HepG2 (cell line): ENCODE data around the gene RETREG2. TPM values are rescaled to one million over a fixed set of nuclear protein-coding genes. Genes with fewer than 3 reads are reported as not detected.

ENCODE experiments used
- ATAC-seq: fragments of 200-7000 bp; cut with Tn5 transposase; 3 replicates; pipeline ENCODE4 v1.9.1; 2020; ENCODE audit warnings: mild to moderate bottlenecking, moderate library complexity
- Bru-seq: library from RNA; stranded (reverse); fragments of 400-500 nt; gene quantifications from one replicate; lab custom pipeline; 2021; lab: Mats Ljungman, UMichigan
- BruChase-seq, 2 experiments: library from RNA; stranded (reverse); fragments of 400-500 nt; gene quantifications; one replicate each; lab custom pipeline; 2021; lab: Mats Ljungman, UMichigan
- BruUV-seq: library from RNA; stranded (reverse); fragments of 400-500 nt; replicated peaks from 2 replicates; lab custom pipeline; 2021; lab: Mats Ljungman, UMichigan
- CTCF ChIA-PET: fragments of 300-600 bp; formaldehyde crosslinking; extraction: SDS; loops from one replicate; lab custom pipeline; 2021; ENCODE audit warnings: low total read pairs, inconsistent platforms, low intra/inter-chr PET ratio; lab: Yijun Ruan, JAX
- POLR2A ChIA-PET: fragments of 350-600 bp; sonication (Branson Sonifier 250); formaldehyde crosslinking; loops from one replicate; lab custom pipeline; 2020; ENCODE audit warnings: antibody characterized with exemption, inconsistent platforms; lab: Yijun Ruan, JAX
- DNase-seq: peaks from one replicate; pipeline ENCODE4 v3.0.0-alpha.2; 2015; ENCODE audit warnings: low spot score
- FAIRE-seq: peaks from 3 replicates; lab custom pipeline; 2011; peaks lifted over from hg19 to GRCh38; lab: Jason Lieb, UNC
- H2AFZ ChIP-seq: one replicate; pipeline ENCODE4 v1.6.1; 2011; ENCODE audit warnings: low read length, inconsistent platforms
- H3K27ac ChIP-seq: fragments of 300-600 bp; 3 replicates; pipeline ENCODE4 v1.8.0; 2011; ENCODE audit warnings: mixed run types, mild to moderate bottlenecking, mixed read lengths, low read length, inconsistent platforms; ENCODE audit not compliant: insufficient read depth; ENCODE audit errors: extremely low read length
- H3K27me3 ChIP-seq, 2 experiments: fragments of 200-600 bp in 1 of 2; 2 replicates in 1 of 2; 3 replicates in 1 of 2; pipeline versions ENCODE4 v1.6.0 to v1.8.0; 2011; ENCODE audit warnings: low read length in 2 of 2, mild to moderate bottlenecking in 2 of 2, moderate library complexity in 2 of 2, inconsistent platforms in 1 of 2; ENCODE audit not compliant: insufficient read depth in 2 of 2, control insufficient read depth in 1 of 2
- H3K36me3 ChIP-seq, 2 experiments: fragments of 200-600 bp in 1 of 2; replicated peaks in 1 of 2; 2 replicates in 1 of 2; 3 replicates in 1 of 2; pipeline versions ENCODE4 v1.5.1 to v1.8.0; 2011; ENCODE audit warnings: low read length in 2 of 2, inconsistent platforms in 1 of 2; ENCODE audit not compliant: insufficient read depth in 2 of 2, control insufficient read depth in 1 of 2
- H3K4me1 ChIP-seq: 2 replicates; pipeline ENCODE4 v1.5.1; 2012; ENCODE audit warnings: low read length, inconsistent platforms; ENCODE audit not compliant: insufficient read depth
- H3K4me2 ChIP-seq: 2 replicates; pipeline ENCODE4 v1.6.0; 2011; ENCODE audit warnings: low read depth, low read length, inconsistent platforms
- H3K4me3 ChIP-seq, 3 experiments: fragments of 200-600 bp in 1 of 3; sonication (generic), shearing (Covaris generic) in 1 of 3; replicated peaks in 1 of 3; 2 replicates each; pipeline ENCODE4 v1.5.1; 2011 to 2016; ENCODE audit warnings: low read length in 3 of 3, inconsistent platforms in 2 of 3, low read depth in 2 of 3, mild to moderate bottlenecking in 2 of 3, control low read depth in 1 of 3, mixed read lengths in 1 of 3; ENCODE audit not compliant: insufficient read depth in 1 of 3
- H3K79me2 ChIP-seq: one replicate; pipeline ENCODE4 v1.6.1; 2011; ENCODE audit warnings: low read length, inconsistent platforms; ENCODE audit not compliant: insufficient read depth
- H3K9ac ChIP-seq: 2 replicates; pipeline ENCODE4 v1.6.0; 2011; ENCODE audit warnings: mild to moderate bottlenecking, low read depth, low read length, inconsistent platforms; ENCODE audit not compliant: insufficient read depth
- H3K9me3 ChIP-seq: 2 replicates; pipeline ENCODE4 v1.5.1; 2012; ENCODE audit warnings: mild to moderate bottlenecking, low read length
- H4K20me1 ChIP-seq: 2 replicates; pipeline ENCODE4 v1.6.0; 2011; ENCODE audit warnings: inconsistent platforms, mild to moderate bottlenecking, low read length, moderate library complexity; ENCODE audit not compliant: insufficient read depth
- EHMT2 ChIP-seq: fragments of 200-600 bp; sonication (generic); IDR thresholded peaks from 2 replicates; pipeline ENCODE4 v1.7.0; 2017; ENCODE audit warnings: antibody characterized with exemption, low read depth, low read length, borderline replicate concordance
- MED13 ChIP-seq: sonication (generic); formaldehyde crosslinking; IDR thresholded peaks from 2 replicates; pipeline ENCODE4 v1.5.0; 2020; ENCODE audit warnings: missing genetic modification reagents
- PHF5A ChIP-seq: IDR thresholded peaks from one replicate; pipeline ENCODE4 v1.6.1; 2018; ENCODE audit warnings: low read depth, missing genetic modification reagents; ENCODE audit not compliant: unreplicated experiment
- ZMYM4 ChIP-seq: sonication (generic); formaldehyde crosslinking; IDR thresholded peaks from 2 replicates; pipeline ENCODE4 v1.8.1; 2023; ENCODE audit warnings: mild to moderate bottlenecking, missing genetic modification reagents
- ZNF333 ChIP-seq: sonication (generic); formaldehyde crosslinking; IDR thresholded peaks from 2 replicates; pipeline ENCODE4 v1.4.0; 2020; ENCODE audit warnings: mild to moderate bottlenecking, missing genetic modification reagents, borderline replicate concordance
- ZNF619 ChIP-seq: sonication (generic); formaldehyde crosslinking; IDR thresholded peaks from 2 replicates; pipeline ENCODE4 v1.4.0; 2020; ENCODE audit warnings: mild to moderate bottlenecking, missing genetic modification reagents
- ZNF891 ChIP-seq: sonication (generic); formaldehyde crosslinking; IDR thresholded peaks from 2 replicates; pipeline ENCODE4 v1.5.0; 2020; ENCODE audit warnings: mild to moderate bottlenecking, missing genetic modification reagents
- ZSCAN12 ChIP-seq: sonication (generic); formaldehyde crosslinking; IDR thresholded peaks from 2 replicates; pipeline ENCODE4 v1.9.0; 2021; ENCODE audit warnings: mild to moderate bottlenecking, missing genetic modification reagents
- WGBS: methylation state at CpG from one replicate; pipeline ENCODE4 v1.1.6; 2017; ENCODE audit warnings: low lambda C conversion rate; 5-methylcytosine and 5-hydroxymethylcytosine counted together
- in situ Hi-C: cut with HindIII; loops from 2 replicates; pipeline ENCODE4 v1.10.0; 2017; ENCODE audit warnings: low pct_unique_long_range_greater_than_20kb; ENCODE audit not compliant: extremely low pct_ligation_motif_present
- intact Hi-C: fragments of 100-400 bp; cut with micrococcal nuclease; formaldehyde crosslinking; loops from one replicate; pipeline ENCODE4 v1.10.0; 2022; ENCODE audit not compliant: unreplicated experiment
- long read RNA-seq, 2 experiments: library from RNA in 1 of 2; library from polyadenylated mRNA in 1 of 2; stranded (forward) in 1 of 2; unstranded in 1 of 2; transcript quantifications; one replicate each; pipeline ENCODE4 v2.0.0, GENCODE V29; 2019 to 2022
- polyA minus RNA-seq, 3 experiments: library from RNA; depleted of rRNA, polyadenylated mRNA; stranded (reverse); fragments of >200 nt; gene quantifications; 2 replicates each; pipeline ENCODE4 v1.2.3, GENCODE V29; 2011; ENCODE audit warnings: low replicate concordance in 1 of 3
- polyA plus RNA-seq, 8 experiments: library from polyadenylated mRNA; depleted of rRNA in 3 of 8; stranded (reverse) in 7 of 8; unstranded in 1 of 8; fragments of >200 nt; fragmentation: Illumina TruSeq in 4 of 8; extraction: Trizol in 4 of 8; gene quantifications; 2 replicates each; pipeline versions ENCODE4 v1.2.1 to v1.2.3, GENCODE V29; 2011 to 2016; ENCODE audit warnings: low read depth in 4 of 8, missing spikeins in 1 of 8, mixed read lengths in 1 of 8; ENCODE audit not compliant: insufficient read depth in 1 of 8
- total RNA-seq, 5 experiments: library from RNA; depleted of rRNA; stranded (reverse); fragments of >200 nt; fragmentation: Illumina TruSeq; extraction: Trizol; gene quantifications; 2 replicates each; pipeline ENCODE4 v1.2.3, GENCODE V29; 2016; ENCODE audit warnings: low read depth in 1 of 5
- TF ChIP-seq, protein P1 (sequence below): sonication (generic); formaldehyde crosslinking; IDR thresholded peaks from 2 replicates; pipeline ENCODE4 v1.4.0; 2020; ENCODE audit warnings: missing genetic modification reagents
- TF ChIP-seq, protein P2 (sequence below): sonication (generic); formaldehyde crosslinking; IDR thresholded peaks from 2 replicates; pipeline ENCODE4 v1.8.1; 2023; ENCODE audit warnings: mild to moderate bottlenecking, missing genetic modification reagents

The RETREG2 gene, protein sequence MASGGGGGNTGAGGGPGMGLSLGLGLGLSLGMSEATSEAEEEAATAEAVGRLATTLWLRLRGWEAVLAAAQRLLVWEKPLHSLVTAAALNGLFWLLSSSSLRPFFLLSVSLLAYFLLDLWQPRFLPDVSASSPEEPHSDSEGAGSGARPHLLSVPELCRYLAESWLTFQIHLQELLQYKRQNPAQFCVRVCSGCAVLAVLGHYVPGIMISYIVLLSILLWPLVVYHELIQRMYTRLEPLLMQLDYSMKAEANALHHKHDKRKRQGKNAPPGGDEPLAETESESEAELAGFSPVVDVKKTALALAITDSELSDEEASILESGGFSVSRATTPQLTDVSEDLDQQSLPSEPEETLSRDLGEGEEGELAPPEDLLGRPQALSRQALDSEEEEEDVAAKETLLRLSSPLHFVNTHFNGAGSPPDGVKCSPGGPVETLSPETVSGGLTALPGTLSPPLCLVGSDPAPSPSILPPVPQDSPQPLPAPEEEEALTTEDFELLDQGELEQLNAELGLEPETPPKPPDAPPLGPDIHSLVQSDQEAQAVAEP
- total RNA-seq (2016; rRNA removed; fragmentation: Illumina TruSeq; extraction: Trizol) = 59.7 and 86.0 TPM in 2 replicates
- total RNA-seq (2016; cell fraction: cytosol; rRNA removed; fragmentation: Illumina TruSeq; extraction: Trizol; ENCODE audit: low read depth) = 29.5 and 34.8 TPM in 2 replicates
- total RNA-seq (2016; cell fraction: insoluble cytoplasmic fraction; rRNA removed; fragmentation: Illumina TruSeq; extraction: Trizol) = 56.6 and 88.6 TPM in 2 replicates
- 119 and 127 TPM in 2 replicates for total RNA-seq (2016; cell fraction: membrane; rRNA removed; fragmentation: Illumina TruSeq; extraction: Trizol)
- total RNA-seq (2016; cell fraction: nucleus; rRNA removed; fragmentation: Illumina TruSeq; extraction: Trizol) = 52.2 and 63.7 TPM in 2 replicates
- 134 and 137 TPM in 2 replicates for polyA plus RNA-seq (2011; rRNA removed)
- 145 and 149 TPM in 2 replicates for polyA plus RNA-seq (2011; cell fraction: cytosol; rRNA removed)
- 127 and 155 TPM in 2 replicates for polyA plus RNA-seq (2011; cell fraction: nucleus; rRNA removed)
- 82.7 and 89.2 TPM in 2 replicates for polyA plus RNA-seq (2012)
- polyA plus RNA-seq (2016; cell fraction: cytosol; fragmentation: Illumina TruSeq; extraction: Trizol; ENCODE audit: low read depth) = 47.5 and 51.2 TPM in 2 replicates
- 51.2 and 58.4 TPM in 2 replicates for polyA plus RNA-seq (2016; cell fraction: insoluble cytoplasmic fraction; fragmentation: Illumina TruSeq; extraction: Trizol; ENCODE audit: low read depth)
- polyA plus RNA-seq (2016; cell fraction: membrane; fragmentation: Illumina TruSeq; extraction: Trizol; ENCODE audit: low read depth) = 95.6 and 101 TPM in 2 replicates
- polyA plus RNA-seq (2016; cell fraction: nucleus; fragmentation: Illumina TruSeq; extraction: Trizol; ENCODE audit: insufficient read depth, low read depth) = 84.0 and 89.2 TPM in 2 replicates
- polyA minus RNA-seq (2011; rRNA and poly(A)+ RNA removed; ENCODE audit: low replicate concordance) = 148 and 315 TPM in 2 replicates
- 63.9 and 70.8 TPM in 2 replicates for polyA minus RNA-seq (2011; cell fraction: cytosol; rRNA and poly(A)+ RNA removed)
- polyA minus RNA-seq (2011; cell fraction: nucleus; rRNA and poly(A)+ RNA removed) = 91.3 and 97.2 TPM in 2 replicates
- Bru-seq, nascent RNA = percentile 89 among the genes with signal in this experiment
- BruChase-seq, experiment 1, labeled RNA remaining after a 6-hour chase = percentile 95 among the genes with signal in this experiment
- percentile 90 among the genes with signal in this experiment for BruChase-seq, experiment 2, labeled RNA remaining after a 2-hour chase
- long read RNA-seq, experiment 1, full-length matches to known transcripts = 2 of 38 reads
- long read RNA-seq, experiment 1, partial matches to known transcripts = 9 of 38 reads
- long read RNA-seq, experiment 1, other reads (novel, unspliced or antisense) = 27 of 38 reads
- long read RNA-seq, experiment 2, full-length matches to known transcripts = 81 of 226 reads
- long read RNA-seq, experiment 2, partial matches to known transcripts = 115 of 226 reads
- long read RNA-seq, experiment 2, other reads (novel, unspliced or antisense) = 30 of 226 reads

GRCh38 chr2:219177552-219178376 lies at the start of gene RETREG2:
TSS of gene RETREG2 (plus strand) at chr2:219178275. CDS start at chr2:219178353, 78 bp downstream.
- peak within 1 kb of the TSS; percentile 82 for H3K9ac ChIP-seq
- ChIA-PET POLR2A (interaction anchor here (1.4 to 10.4 kb wide), 9 partner anchors 9 to 176 kb away, joined by 3 to 227 read pairs (median 20); partner anchors contain the start of genes ABCB6, DNAJB2, GLB1L and STK16), CTCF (interaction anchor here (1.7 kb wide), 1 partner anchor 17 kb away, joined by 4 read pairs; the partner anchor contains the start of gene NHEJ1)
- peaks cover 34 to 56% of the 10 kb centered on the region in 2 experiments for H3K36me3 ChIP-seq
- DNase-seq = peak; percentile 93
- peaks cover 37% of the 10 kb centered on the region for H3K4me1 ChIP-seq
- FAIRE-seq = peak; percentile 93
- H2AFZ ChIP-seq = no peak within 1 kb of the TSS
- in situ Hi-C loops = no loop called here
- under 1% methylated on average over 42 of the region's 67 CpGs for WGBS
- peak within 1 kb of the TSS; percentile 90 for H3K27ac ChIP-seq
- peaks cover 26% of the 10 kb centered on the region for H3K79me2 ChIP-seq
- intact Hi-C loops = loop anchor here (1.0 to 2.0 kb wide), 3 partner anchors 31 to 121 kb away; partner anchors contain the start of gene ABCB6
- peak; percentile 83 for ATAC-seq
- BruUV-seq = TSS peak; percentile 61
- H3K27me3 ChIP-seq = no peaks in the 10 kb centered on the region; a peak in 1 of 5 replicates
- no peaks in the 10 kb centered on the region for H3K9me3 ChIP-seq
- no peaks in the 10 kb centered on the region for H4K20me1 ChIP-seq
- H3K4me2 ChIP-seq = peak within 1 kb of the TSS; percentile 100
- H3K4me3 ChIP-seq = peak within 1 kb of the TSS; percentile 72 to 87 (median 79)
- no peak for TF ChIP-seq PHF5A (CRISPR knock-in tag)
- peak; percentile 77; the same call in 1 of the 2 replicates for TF ChIP-seq ZNF891 (CRISPR knock-in tag)
- peak; percentile 47; the same call in 1 of the 2 replicates for TF ChIP-seq ZNF333 (CRISPR knock-in tag)
- TF ChIP-seq, protein P1, sequence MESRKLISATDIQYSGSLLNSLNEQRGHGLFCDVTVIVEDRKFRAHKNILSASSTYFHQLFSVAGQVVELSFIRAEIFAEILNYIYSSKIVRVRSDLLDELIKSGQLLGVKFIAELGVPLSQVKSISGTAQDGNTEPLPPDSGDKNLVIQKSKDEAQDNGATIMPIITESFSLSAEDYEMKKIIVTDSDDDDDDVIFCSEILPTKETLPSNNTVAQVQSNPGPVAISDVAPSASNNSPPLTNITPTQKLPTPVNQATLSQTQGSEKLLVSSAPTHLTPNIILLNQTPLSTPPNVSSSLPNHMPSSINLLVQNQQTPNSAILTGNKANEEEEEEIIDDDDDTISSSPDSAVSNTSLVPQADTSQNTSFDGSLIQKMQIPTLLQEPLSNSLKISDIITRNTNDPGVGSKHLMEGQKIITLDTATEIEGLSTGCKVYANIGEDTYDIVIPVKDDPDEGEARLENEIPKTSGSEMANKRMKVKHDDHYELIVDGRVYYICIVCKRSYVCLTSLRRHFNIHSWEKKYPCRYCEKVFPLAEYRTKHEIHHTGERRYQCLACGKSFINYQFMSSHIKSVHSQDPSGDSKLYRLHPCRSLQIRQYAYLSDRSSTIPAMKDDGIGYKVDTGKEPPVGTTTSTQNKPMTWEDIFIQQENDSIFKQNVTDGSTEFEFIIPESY = no peak
- TF ChIP-seq ZMYM4 (CRISPR knock-in tag) = peak; percentile 86
- no peak for TF ChIP-seq EHMT2
- 0 out of 2 replicates have a peak, but pooled peaks have one; percentile 39 for TF ChIP-seq MED13 (CRISPR knock-in tag)
- peak; percentile 73; the same call in 1 of the 2 replicates for TF ChIP-seq ZNF619 (CRISPR knock-in tag)
- TF ChIP-seq ZSCAN12 (CRISPR knock-in tag) = peak; percentile 27; the same call in 1 of the 2 replicates
- TF ChIP-seq, protein P2, sequence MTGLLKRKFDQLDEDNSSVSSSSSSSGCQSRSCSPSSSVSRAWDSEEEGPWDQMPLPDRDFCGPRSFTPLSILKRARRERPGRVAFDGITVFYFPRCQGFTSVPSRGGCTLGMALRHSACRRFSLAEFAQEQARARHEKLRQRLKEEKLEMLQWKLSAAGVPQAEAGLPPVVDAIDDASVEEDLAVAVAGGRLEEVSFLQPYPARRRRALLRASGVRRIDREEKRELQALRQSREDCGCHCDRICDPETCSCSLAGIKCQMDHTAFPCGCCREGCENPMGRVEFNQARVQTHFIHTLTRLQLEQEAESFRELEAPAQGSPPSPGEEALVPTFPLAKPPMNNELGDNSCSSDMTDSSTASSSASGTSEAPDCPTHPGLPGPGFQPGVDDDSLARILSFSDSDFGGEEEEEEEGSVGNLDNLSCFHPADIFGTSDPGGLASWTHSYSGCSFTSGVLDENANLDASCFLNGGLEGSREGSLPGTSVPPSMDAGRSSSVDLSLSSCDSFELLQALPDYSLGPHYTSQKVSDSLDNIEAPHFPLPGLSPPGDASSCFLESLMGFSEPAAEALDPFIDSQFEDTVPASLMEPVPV (CRISPR knock-in tag) = peak; percentile 23
